ENCODE results near the gene FILIP1L.
"Not testable (repeated sequence)": the region's sequence is repeated elsewhere in the genome, so short reads cannot be mapped to it uniquely, and the experiment has no call there.

The FILIP1L gene

GRCh38 chr3:100104442-100104798, 9.9 kb downstream of the FILIP1L start:
- H3K4me3 Mint-ChIP-seq = no peak overlapping the region
- H3K27ac Mint-ChIP-seq (ENCODE audit: low read depth) = no peak overlapping the region
- DNase-seq (ENCODE audit: low spot score in 2 of 2) (no peak), ATAC-seq (replicated peaks; ENCODE audit: extremely low read depth, poor library complexity, severe bottlenecking) (no peak)
- no peaks in the 10 kb centered on the region for H3K27me3 Mint-ChIP-seq
- H3K4me1 Mint-ChIP-seq = no peaks in the 10 kb centered on the region
- H3K36me3 Mint-ChIP-seq (ENCODE audit: insufficient read depth) = no peaks in the 10 kb centered on the region
- peaks cover 5% of the 10 kb centered on the region for H3K9me3 Mint-ChIP-seq

GRCh38 chr3:100103558-100104441, 10.5 kb downstream of the FILIP1L start:
- Mint-ChIP-seq H3K4me1 (no peaks in the 10 kb centered on the region), H3K27ac (ENCODE audit: low read depth) (no peak overlapping the region), H3K4me3 (no peak overlapping the region), H3K36me3 (ENCODE audit: insufficient read depth) (no peaks in the 10 kb centered on the region), H3K27me3 (no peaks in the 10 kb centered on the region), H3K9me3 (peaks cover 5% of the 10 kb centered on the region)
- DNase-seq (ENCODE audit: low spot score in 2 of 2) (no peak), ATAC-seq (replicated peaks; ENCODE audit: extremely low read depth, poor library complexity, severe bottlenecking) (no peak)

- Mint-ChIP-seq H3K4me3 (no peak overlapping the region), H3K27me3 (no peaks in the 10 kb centered on the region), H3K36me3 (ENCODE audit: insufficient read depth) (no peaks in the 10 kb centered on the region), H3K9me3 (peaks cover 5% of the 10 kb centered on the region), H3K4me1 (no peaks in the 10 kb centered on the region), H3K27ac (ENCODE audit: low read depth) (no peak overlapping the region)
- DNase-seq (ENCODE audit: low spot score in 2 of 2) = no peak
- no peak for ATAC-seq (replicated peaks; ENCODE audit: extremely low read depth, poor library complexity, severe bottlenecking)
Measured at GRCh38 chr3:100102757-100103156, 11.5 kb downstream of the FILIP1L start.

GRCh38 chr3:100100425-100100824, 13.9 kb downstream of the FILIP1L start:
- ATAC-seq (replicated peaks; ENCODE audit: extremely low read depth, poor library complexity, severe bottlenecking) (no peak), DNase-seq (ENCODE audit: low spot score in 2 of 2) (no peak)
- no peak overlapping the region for H3K27ac Mint-ChIP-seq (ENCODE audit: low read depth)
- H3K4me3 Mint-ChIP-seq = no peak overlapping the region
- H3K9me3 Mint-ChIP-seq = peaks cover 5% of the 10 kb centered on the region
- no peaks in the 10 kb centered on the region for H3K27me3 Mint-ChIP-seq
- H3K36me3 Mint-ChIP-seq (ENCODE audit: insufficient read depth) = no peaks in the 10 kb centered on the region
- H3K4me1 Mint-ChIP-seq = peaks cover 4% of the 10 kb centered on the region

- ATAC-seq (replicated peaks; ENCODE audit: extremely low read depth, poor library complexity, severe bottlenecking) = no peak
- no peak for DNase-seq (ENCODE audit: low spot score in 2 of 2)
- H3K27me3 Mint-ChIP-seq = no peaks in the 10 kb centered on the region
- H3K9me3 Mint-ChIP-seq = peaks cover 5% of the 10 kb centered on the region
- peaks cover 4% of the 10 kb centered on the region for H3K4me1 Mint-ChIP-seq
- no peak overlapping the region for H3K4me3 Mint-ChIP-seq
- H3K27ac Mint-ChIP-seq (ENCODE audit: low read depth) = no peak overlapping the region
- no peaks in the 10 kb centered on the region for H3K36me3 Mint-ChIP-seq (ENCODE audit: insufficient read depth)
Measured at GRCh38 chr3:100099621-100100020, 14.7 kb downstream of the FILIP1L start.

- Mint-ChIP-seq H3K4me3 (no peak overlapping the region), H3K36me3 (ENCODE audit: insufficient read depth) (no peaks in the 10 kb centered on the region), H3K27me3 (no peaks in the 10 kb centered on the region), H3K27ac (ENCODE audit: low read depth) (no peak overlapping the region), H3K4me1 (peaks cover 4% of the 10 kb centered on the region), H3K9me3 (peaks cover 5% of the 10 kb centered on the region)
- DNase-seq (ENCODE audit: low spot score in 2 of 2) (no peak), ATAC-seq (replicated peaks; ENCODE audit: extremely low read depth, poor library complexity, severe bottlenecking) (no peak)
Measured at GRCh38 chr3:100098784-100099070, 15.6 kb downstream of the FILIP1L start.

- Mint-ChIP-seq H3K36me3 (ENCODE audit: insufficient read depth) (no peaks in the 10 kb centered on the region), H3K9me3 (peaks cover 5% of the 10 kb centered on the region), H3K4me3 (no peak overlapping the region), H3K27me3 (no peaks in the 10 kb centered on the region), H3K4me1 (peaks cover 4% of the 10 kb centered on the region), H3K27ac (ENCODE audit: low read depth) (no peak overlapping the region)
- DNase-seq (ENCODE audit: low spot score in 2 of 2) (no peak), ATAC-seq (replicated peaks; ENCODE audit: extremely low read depth, poor library complexity, severe bottlenecking) (no peak)
Measured at GRCh38 chr3:100097919-100098783, 16.1 kb downstream of the FILIP1L start.

- H3K27ac Mint-ChIP-seq (ENCODE audit: low read depth) = no peak overlapping the region
- no peak for DNase-seq (ENCODE audit: low spot score in 2 of 2)
- H3K9me3 Mint-ChIP-seq = peaks cover 5% of the 10 kb centered on the region
- ATAC-seq (replicated peaks; ENCODE audit: extremely low read depth, poor library complexity, severe bottlenecking) = no peak
- H3K36me3 Mint-ChIP-seq (ENCODE audit: insufficient read depth) = no peaks in the 10 kb centered on the region
- H3K4me1 Mint-ChIP-seq = peaks cover 4% of the 10 kb centered on the region
- H3K4me3 Mint-ChIP-seq = no peak overlapping the region
- no peaks in the 10 kb centered on the region for H3K27me3 Mint-ChIP-seq
Measured at GRCh38 chr3:100096866-100097265, 17.4 kb downstream of the FILIP1L start.

- not testable (repeated sequence) for ATAC-seq (replicated peaks; ENCODE audit: extremely low read depth, poor library complexity, severe bottlenecking); H3K36me3 Mint-ChIP-seq (ENCODE audit: insufficient read depth)
Measured at GRCh38 chr3:100096286-100096685, 18.0 kb downstream of the FILIP1L start.

GRCh38 chr3:100093831-100094230, 20.5 kb downstream of the FILIP1L start:
- ATAC-seq (replicated peaks; ENCODE audit: extremely low read depth, poor library complexity, severe bottlenecking) = no peak

More at GRCh38 chr3:100096286-100096685, 18.0 kb downstream of the FILIP1L start:
- H3K4me3 Mint-ChIP-seq; H3K4me1 Mint-ChIP-seq; DNase-seq (ENCODE audit: low spot score in 2 of 2); H3K27ac Mint-ChIP-seq (ENCODE audit: low read depth); H3K9me3 Mint-ChIP-seq; H3K27me3 Mint-ChIP-seq: not testable (repeated sequence)

GRCh38 chr3:100090669-100091005, 23.7 kb downstream of the FILIP1L start:
- peaks cover 9% of the 10 kb centered on the region for H3K4me1 Mint-ChIP-seq
- ATAC-seq (replicated peaks; ENCODE audit: extremely low read depth, poor library complexity, severe bottlenecking) = no peak
- no peak overlapping the region for H3K27ac Mint-ChIP-seq (ENCODE audit: low read depth)
- no peak for DNase-seq (ENCODE audit: low spot score in 2 of 2)
- no peaks in the 10 kb centered on the region for H3K27me3 Mint-ChIP-seq
- no peak overlapping the region for H3K4me3 Mint-ChIP-seq
- H3K36me3 Mint-ChIP-seq (ENCODE audit: insufficient read depth) = no peaks in the 10 kb centered on the region
- H3K9me3 Mint-ChIP-seq = no peaks in the 10 kb centered on the region

More at GRCh38 chr3:100093831-100094230, 20.5 kb downstream of the FILIP1L start:
- no peak overlapping the region for H3K4me3 Mint-ChIP-seq
- H3K36me3 Mint-ChIP-seq (ENCODE audit: insufficient read depth) = no peaks in the 10 kb centered on the region
- no peaks in the 10 kb centered on the region for H3K9me3 Mint-ChIP-seq
- H3K27me3 Mint-ChIP-seq = no peaks in the 10 kb centered on the region
- H3K27ac Mint-ChIP-seq (ENCODE audit: low read depth) = no peak overlapping the region
- DNase-seq (ENCODE audit: low spot score in 2 of 2) = no peak
- peaks cover 4% of the 10 kb centered on the region for H3K4me1 Mint-ChIP-seq

GRCh38 chr3:100089812-100090668, 24.3 kb downstream of the FILIP1L start:
- H3K36me3 Mint-ChIP-seq (ENCODE audit: insufficient read depth) = no peaks in the 10 kb centered on the region
- DNase-seq (ENCODE audit: low spot score in 2 of 2) (no peak), ATAC-seq (replicated peaks; ENCODE audit: extremely low read depth, poor library complexity, severe bottlenecking) (no peak)
- peaks cover 9% of the 10 kb centered on the region for H3K4me1 Mint-ChIP-seq
- H3K27me3 Mint-ChIP-seq = no peaks in the 10 kb centered on the region
- H3K9me3 Mint-ChIP-seq = no peaks in the 10 kb centered on the region
- no peak overlapping the region for H3K4me3 Mint-ChIP-seq
- H3K27ac Mint-ChIP-seq (ENCODE audit: low read depth) = no peak overlapping the region
